ENCODE measurements around the gene FAM20C.
A peak's percentile ranks its signal among the peaks of the same experiment; 100 is the strongest.

FAM20C gene

DNA sequence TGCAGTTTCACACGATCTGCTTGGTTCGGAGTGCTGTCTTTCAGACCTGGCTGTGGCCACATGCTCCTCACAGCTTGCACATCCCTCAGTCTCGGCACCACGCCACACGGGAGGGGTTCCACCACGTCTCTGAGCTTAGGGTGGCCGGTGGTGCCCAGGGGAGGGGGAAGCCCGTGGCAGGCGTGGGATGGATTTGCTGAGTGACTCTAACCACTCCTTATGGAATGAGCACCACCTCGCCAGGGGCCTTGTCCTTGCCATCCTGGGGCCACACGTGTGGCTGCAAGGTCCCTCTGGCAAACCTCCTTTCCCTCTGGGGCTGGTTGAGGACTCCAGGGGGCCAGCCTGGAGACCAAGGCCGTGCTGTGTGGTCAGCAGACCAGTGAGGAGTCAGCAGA lies 29.1 kb upstream of the FAM20C start:
- no peaks in the 10 kb centered on the region for H3K36me3 ChIP-seq
- no peaks in the 10 kb centered on the region for H3K4me1 ChIP-seq
- no peaks in the 10 kb centered on the region for H3K9me3 ChIP-seq
- TF ChIP-seq, protein P1, sequence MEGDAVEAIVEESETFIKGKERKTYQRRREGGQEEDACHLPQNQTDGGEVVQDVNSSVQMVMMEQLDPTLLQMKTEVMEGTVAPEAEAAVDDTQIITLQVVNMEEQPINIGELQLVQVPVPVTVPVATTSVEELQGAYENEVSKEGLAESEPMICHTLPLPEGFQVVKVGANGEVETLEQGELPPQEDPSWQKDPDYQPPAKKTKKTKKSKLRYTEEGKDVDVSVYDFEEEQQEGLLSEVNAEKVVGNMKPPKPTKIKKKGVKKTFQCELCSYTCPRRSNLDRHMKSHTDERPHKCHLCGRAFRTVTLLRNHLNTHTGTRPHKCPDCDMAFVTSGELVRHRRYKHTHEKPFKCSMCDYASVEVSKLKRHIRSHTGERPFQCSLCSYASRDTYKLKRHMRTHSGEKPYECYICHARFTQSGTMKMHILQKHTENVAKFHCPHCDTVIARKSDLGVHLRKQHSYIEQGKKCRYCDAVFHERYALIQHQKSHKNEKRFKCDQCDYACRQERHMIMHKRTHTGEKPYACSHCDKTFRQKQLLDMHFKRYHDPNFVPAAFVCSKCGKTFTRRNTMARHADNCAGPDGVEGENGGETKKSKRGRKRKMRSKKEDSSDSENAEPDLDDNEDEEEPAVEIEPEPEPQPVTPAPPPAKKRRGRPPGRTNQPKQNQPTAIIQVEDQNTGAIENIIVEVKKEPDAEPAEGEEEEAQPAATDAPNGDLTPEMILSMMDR (IDR thresholded peaks at IDR 0.05; ENCODE audit: low read depth, low read length), result no peak
- H3K27me3 ChIP-seq, result peaks cover 7% of the 10 kb centered on the region
- H3K4me3 ChIP-seq (ENCODE audit: low read depth, low read length), result no peak overlapping the region
- no peak for DNase-seq

DNA sequence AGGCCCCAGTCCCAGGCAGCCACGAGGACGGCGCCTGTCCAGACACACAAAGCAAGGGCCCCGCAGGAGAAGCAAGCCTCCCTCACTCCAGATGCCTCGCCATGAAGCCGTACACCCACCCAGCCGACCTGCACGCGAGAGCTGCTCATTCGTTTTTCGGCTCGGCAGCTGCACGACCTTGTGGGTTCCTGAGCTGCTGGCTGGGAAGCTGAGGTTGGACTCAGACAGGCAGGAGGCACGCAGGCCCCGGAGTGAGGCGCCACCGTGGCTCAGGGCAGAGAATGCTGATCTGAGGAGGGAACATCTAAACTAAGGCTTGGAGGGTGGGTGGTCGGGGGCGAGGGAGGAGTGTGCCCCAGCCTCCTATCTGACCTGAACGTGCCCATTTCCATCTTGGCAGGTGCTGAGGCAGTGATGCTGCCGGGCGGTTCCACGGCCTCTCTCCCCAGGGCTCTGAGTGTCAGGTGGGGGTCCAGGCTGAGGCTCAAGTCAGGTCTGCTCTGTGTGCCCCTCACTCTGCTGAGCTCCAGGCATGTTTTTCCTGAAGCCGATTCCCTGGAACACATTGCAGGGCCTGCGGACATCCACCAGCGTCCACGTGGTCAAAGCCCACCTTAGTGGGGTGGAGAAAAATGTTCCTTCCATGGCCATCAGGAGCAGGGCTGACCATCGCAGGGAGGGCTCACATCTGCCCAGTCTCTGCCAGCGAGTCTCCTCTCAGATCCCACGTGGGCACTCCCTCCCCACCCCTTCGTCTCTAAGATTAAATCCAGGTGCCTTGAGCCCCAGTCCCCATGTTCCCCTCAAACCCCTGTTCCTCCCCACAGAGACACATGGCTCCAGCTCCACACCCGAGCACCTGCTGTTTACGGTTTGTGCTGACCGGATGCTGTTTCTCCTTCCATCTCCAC lies 28.1 kb upstream of the FAM20C start:
- Histone ChIP-seq H3K4me1 (no peaks in the 10 kb centered on the region), H3K9me3 (no peaks in the 10 kb centered on the region), H3K36me3 (no peaks in the 10 kb centered on the region), H3K4me3 (ENCODE audit: low read depth, low read length) (no peak overlapping the region), H3K27me3 (peaks cover 9% of the 10 kb centered on the region)
- TF ChIP-seq, protein P1 (IDR thresholded peaks at IDR 0.05; ENCODE audit: low read depth, low read length), result no peak
- DNase-seq, result no peak

DNA sequence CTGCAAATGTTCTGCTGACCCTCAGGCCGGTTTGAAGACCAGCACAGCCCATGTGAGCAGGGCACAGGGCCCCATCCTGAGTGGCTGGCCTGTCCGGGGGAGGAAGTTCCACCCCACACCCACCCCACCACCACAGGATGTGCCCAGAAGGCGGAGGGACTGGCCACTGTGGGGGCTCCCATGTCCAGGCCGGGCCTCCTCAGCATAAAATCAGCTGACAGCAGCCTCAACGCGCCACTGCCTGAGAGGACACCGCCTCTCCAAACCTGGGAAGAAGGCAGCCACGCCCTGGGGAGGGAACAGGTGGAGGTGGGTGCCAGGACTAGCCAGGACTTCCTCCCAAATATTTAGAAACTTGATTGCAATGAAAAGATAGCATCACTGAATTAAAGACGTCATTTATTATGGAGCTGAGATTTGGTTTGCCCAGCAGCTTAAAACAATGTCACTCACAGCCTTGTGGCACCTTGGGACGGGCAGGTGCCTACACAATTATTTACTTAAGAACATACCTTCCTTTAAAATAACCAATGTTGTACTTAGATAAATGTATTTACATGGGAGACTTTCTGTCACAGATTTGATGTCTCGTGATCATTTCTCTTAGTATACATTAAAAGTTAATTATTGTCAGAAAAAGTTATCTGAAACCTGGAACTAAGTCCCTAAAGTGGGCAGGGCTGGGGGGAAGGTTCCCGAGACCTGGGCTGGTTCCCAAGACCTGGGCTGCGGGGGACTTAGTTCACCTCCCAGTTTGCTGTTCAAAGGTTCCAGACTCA lies 27.3 kb upstream of the FAM20C start:
- Histone ChIP-seq H3K4me3 (ENCODE audit: low read depth, low read length) (no peak overlapping the region), H3K4me1 (no peaks in the 10 kb centered on the region), H3K27me3 (peaks cover 15% of the 10 kb centered on the region)

DNA sequence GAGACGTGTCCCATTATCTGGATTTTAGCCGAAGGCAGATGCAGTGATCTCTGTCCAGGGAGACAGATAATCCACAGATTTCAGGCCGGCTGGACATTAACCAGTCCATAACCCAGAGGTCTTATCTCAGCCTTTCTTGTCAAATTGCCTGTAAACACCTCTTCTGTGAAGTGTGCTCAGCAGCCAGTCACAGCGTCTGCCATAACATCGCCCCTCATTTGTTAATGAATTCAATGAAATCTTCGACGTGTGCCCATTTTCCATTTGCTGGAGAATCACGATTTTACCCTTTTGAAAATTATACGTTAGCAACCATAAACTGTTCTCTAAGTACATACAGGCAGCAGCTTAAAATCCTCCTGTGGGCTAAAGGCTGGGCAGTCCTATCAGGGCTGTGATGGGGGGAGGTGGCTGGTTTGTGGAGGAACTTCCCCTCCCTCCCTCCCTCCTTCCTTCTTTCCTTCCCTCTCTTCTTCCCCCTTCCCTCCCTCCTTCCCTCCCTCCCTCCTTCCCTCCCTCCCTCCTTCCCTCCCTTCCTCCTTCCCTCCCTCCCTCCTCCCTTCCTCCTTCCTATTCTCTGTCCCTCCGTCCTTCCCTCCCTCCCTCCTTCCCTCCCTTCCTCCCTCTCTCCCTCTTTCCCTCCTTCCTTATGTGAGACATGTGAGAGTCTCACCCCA lies 26.6 kb upstream of the FAM20C start:
- peaks cover 17% of the 10 kb centered on the region for H3K27me3 ChIP-seq
- no peak for DNase-seq
- H3K4me3 ChIP-seq (ENCODE audit: low read depth, low read length), result no peak overlapping the region
- TF ChIP-seq, protein P1 (IDR thresholded peaks at IDR 0.05; ENCODE audit: low read depth, low read length), result no peak
- H3K9me3 ChIP-seq, result no peaks in the 10 kb centered on the region; the same call in 1 of the 2 replicates
- H3K4me1 ChIP-seq, result no peaks in the 10 kb centered on the region
- no peaks in the 10 kb centered on the region for H3K36me3 ChIP-seq

More for the DNA sequence above, 27.3 kb upstream of the FAM20C start:
- no peaks in the 10 kb centered on the region for H3K36me3 ChIP-seq
- TF ChIP-seq, protein P1 (IDR thresholded peaks at IDR 0.05; ENCODE audit: low read depth, low read length), result no peak
- DNase-seq, result peak; percentile 3
- no peaks in the 10 kb centered on the region for H3K9me3 ChIP-seq

DNA sequence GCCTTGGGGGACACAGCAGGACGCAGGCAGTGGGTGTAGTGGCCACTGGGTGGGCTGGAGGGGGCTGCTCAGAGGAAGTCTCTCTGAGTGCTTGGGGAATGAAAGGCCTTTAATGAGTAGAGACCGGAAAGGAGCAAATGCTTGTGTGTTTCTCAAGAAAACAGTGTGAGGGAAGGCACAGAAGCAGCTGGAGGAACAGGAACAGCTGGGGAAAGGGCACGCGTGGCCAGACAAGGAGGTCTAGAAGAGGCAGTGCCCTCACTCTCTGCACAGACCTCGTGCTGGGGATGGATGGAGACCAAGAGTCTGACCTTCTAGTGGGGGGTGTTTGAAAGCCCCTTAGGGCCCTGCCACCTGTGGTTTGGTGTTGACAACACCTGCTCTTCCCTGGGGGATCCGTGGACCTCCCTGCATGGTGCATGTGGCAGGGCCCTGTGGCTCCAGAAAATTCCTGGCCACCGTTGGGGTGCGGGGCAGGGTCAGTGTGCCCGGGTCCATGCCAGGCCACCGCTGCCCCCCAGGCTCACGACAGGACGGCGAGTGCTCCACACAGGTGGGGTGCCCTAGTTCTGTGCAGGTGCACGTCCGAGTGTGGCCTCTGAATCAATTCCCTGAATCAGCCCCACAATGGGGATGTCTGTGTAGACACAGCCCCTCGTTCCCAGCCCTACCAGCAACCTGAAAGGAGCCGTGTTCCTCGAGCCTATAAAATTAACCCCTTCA lies 25.9 kb upstream of the FAM20C start:
- no peaks in the 10 kb centered on the region; the same call in 1 of the 2 replicates for H3K9me3 ChIP-seq
- no peak overlapping the region for H3K4me3 ChIP-seq (ENCODE audit: low read depth, low read length)
- no peak for DNase-seq
- no peaks in the 10 kb centered on the region for H3K4me1 ChIP-seq
- H3K36me3 ChIP-seq, result no peaks in the 10 kb centered on the region
- H3K27me3 ChIP-seq, result peaks cover 17% of the 10 kb centered on the region
- TF ChIP-seq, protein P1 (IDR thresholded peaks at IDR 0.05; ENCODE audit: low read depth, low read length), result no peak
